HG03159 (cell line): ENCODE measurements around the gene PACS2.

ENCODE experiments used
- ATAC-seq: cut with Tn5 transposase; IDR thresholded peaks from one replicate; pipeline ENCODE4 v1.9.1; 2021; ENCODE audit warnings: mild to moderate bottlenecking, moderate library complexity; ENCODE audit not compliant: unreplicated experiment

The PACS2 gene

GRCh38 chr14:105436891-105437722 is 122.6 kb downstream of the PACS2 start:
- no peak for ATAC-seq

GRCh38 chr14:105437723-105438500 is 123.4 kb downstream of the PACS2 start:
- no peak for ATAC-seq

DNA sequence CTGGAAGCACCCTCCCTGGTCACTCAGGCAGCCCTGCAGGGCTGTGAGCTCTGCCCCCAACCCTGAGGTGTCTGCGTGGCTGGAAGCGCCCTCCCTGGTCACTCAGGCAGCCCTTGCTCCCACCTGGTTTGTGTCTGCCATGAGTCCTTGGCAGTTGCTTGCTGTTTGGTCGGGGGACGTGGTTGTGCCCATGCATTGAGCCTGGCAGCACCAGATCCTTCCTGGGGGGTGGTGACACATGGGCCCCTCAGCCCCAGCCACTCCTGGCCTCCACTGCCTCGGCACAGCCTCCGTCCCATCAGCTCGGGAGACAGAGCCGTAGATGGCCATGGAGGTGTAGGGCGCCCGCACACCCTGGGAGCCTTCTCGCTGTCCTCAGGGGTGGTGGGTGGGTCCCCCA is 124.6 kb downstream of the PACS2 start:
- ATAC-seq = no peak

- ATAC-seq = no peak
Measured at GRCh38 chr14:105439710-105440553, 125.4 kb downstream of the PACS2 start.

GRCh38 chr14:105440554-105440900 is 126.0 kb downstream of the PACS2 start:
- ATAC-seq = no peak

GRCh38 chr14:105440992-105441391 is 126.4 kb downstream of the PACS2 start:
- ATAC-seq = no peak

GRCh38 chr14:105442125-105442524 is 127.6 kb downstream of the PACS2 start:
- ATAC-seq = no peak

DNA sequence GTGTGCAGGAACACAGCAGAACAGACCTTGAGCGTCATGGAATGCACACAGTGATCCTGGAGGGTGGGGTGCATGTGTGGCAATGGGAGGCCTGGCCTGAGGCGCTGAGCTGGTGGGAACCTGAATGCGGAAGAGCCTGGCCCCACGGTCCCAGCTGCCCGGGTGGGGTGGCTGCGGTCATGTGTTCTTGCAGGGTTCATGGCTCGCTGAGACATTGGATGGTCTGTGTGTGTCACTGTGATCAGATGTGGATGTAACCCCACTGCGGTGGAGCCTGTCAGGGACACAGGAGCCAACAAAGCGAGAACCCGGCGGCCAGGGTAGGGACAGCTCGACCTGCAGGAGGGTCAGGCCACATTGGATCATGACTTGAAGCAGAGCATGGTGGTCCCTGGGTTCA is 128.3 kb downstream of the PACS2 start:
- ATAC-seq = no peak

GRCh38 chr14:105444859-105445258 is 130.3 kb downstream of the PACS2 start:
- no peak for ATAC-seq

DNA sequence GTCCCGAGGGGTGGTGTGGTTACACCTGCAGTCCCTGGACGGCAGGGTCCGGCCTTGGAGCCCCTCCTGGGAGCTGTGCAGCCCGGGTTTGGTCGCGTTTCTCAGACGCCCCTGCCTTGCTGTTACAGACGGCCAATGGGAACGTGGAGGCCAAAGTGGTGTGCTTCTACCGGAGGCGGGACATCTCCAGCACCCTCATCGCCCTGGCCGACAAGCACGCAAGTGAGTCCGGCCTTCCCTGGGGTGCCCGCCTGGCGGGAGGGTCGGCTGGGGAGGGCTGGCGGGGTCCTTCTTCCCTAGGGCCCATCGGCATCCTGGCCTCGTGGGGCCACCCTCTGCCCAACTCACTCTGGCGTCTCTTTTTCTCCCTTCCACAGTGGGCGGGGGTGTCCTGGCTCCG is 130.7 kb downstream of the PACS2 start:
- no peak for ATAC-seq

GRCh38 chr14:105445901-105446845 is 131.6 kb downstream of the PACS2 start:
- no peak for ATAC-seq

DNA sequence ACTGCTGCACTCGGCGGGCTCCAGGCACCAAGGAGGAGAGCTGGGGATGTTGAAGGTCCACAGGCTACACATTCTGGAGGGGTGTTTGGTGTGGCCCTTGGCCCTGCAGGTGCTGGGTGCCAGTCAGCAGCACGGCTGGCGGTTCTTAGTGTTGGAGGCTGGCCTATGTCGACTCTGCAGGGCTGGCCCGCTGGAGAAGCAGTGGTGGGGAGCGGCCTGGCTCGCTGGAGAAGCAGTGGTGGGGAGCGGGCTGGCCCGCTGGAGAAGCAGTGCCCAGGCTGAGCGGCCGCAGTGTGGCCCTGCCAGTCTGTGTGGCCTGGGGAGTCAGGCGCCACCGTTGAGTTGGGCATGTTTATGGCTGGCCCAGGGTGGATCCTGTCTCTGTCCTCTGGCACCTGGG is 132.4 kb downstream of the PACS2 start:
- ATAC-seq = no peak
